ENCODE measurements around the gene CNTN3. TPM values are rescaled to one million over a fixed set of nuclear protein-coding genes. Genes with fewer than 3 reads are reported as not detected.

The CNTN3 gene
- total and polyA plus RNA-seq, 2 experiments from 2014 or later = 0.09 to 0.50 TPM

DNA sequence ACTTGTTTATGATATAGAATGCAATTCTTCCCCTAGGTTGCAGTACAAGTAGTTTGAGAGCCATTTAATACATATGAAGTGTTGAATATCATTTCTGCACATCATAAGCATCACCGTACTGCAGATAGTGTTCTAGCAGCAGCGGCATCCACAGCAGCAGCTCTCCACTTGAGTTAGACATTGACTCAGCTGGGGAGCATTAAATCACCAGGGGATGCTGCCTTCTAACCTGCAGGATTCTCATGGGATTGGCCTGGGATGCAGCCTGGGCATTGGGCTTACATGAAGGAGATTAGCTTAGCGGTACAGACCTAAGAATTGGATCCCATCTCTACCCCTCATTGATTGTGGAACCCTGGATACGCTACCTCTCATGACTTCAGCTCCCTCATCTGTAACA is 43.3 kb downstream of the CNTN3 start:
- Histone ChIP-seq H3K4me1 (ENCODE audit: low read depth) (no peaks in the 10 kb centered on the region), H3K36me3 (no peaks in the 10 kb centered on the region), H3K4me3 (no peak overlapping the region), H3K27me3 (no peaks in the 10 kb centered on the region), H3K9me3 (ENCODE audit: low read depth) (no peaks in the 10 kb centered on the region), H3K27ac (no peak overlapping the region)
- no peak for DNase-seq (ENCODE audit: low read depth in 1 of 2, low spot score in 1 of 2)
- TF ChIP-seq, protein P1, sequence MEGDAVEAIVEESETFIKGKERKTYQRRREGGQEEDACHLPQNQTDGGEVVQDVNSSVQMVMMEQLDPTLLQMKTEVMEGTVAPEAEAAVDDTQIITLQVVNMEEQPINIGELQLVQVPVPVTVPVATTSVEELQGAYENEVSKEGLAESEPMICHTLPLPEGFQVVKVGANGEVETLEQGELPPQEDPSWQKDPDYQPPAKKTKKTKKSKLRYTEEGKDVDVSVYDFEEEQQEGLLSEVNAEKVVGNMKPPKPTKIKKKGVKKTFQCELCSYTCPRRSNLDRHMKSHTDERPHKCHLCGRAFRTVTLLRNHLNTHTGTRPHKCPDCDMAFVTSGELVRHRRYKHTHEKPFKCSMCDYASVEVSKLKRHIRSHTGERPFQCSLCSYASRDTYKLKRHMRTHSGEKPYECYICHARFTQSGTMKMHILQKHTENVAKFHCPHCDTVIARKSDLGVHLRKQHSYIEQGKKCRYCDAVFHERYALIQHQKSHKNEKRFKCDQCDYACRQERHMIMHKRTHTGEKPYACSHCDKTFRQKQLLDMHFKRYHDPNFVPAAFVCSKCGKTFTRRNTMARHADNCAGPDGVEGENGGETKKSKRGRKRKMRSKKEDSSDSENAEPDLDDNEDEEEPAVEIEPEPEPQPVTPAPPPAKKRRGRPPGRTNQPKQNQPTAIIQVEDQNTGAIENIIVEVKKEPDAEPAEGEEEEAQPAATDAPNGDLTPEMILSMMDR (IDR thresholded peaks at IDR 0.05; ENCODE audit: low read depth, low read length) = no peak

Measured in cardiac muscle cell (in vitro differentiated cells and primary cell).